HCT116 (cell line): ENCODE results near the gene SET. TPM values are rescaled to one million over a fixed set of nuclear protein-coding genes. Genes with fewer than 3 reads are reported as not detected.

Experiments used
- ATAC-seq: fragments of 200-7000 bp; cut with Tn5 transposase; 2 replicates; pipeline ENCODE4 v1.9.1; 2020; ENCODE audit warnings: mild to moderate bottlenecking, moderate library complexity
- BruUV-seq: library from RNA; stranded (reverse); fragments of 400-500 nt; replicated peaks from 2 replicates; lab custom pipeline; 2021; lab: Mats Ljungman, UMichigan
- CTCF ChIA-PET: fragments of 300-600 bp; sonication (Branson Sonifier 250); formaldehyde crosslinking; loops from one replicate; lab custom pipeline; 2021; ENCODE audit warnings: antibody characterized with exemption; lab: Charles Lee
- POLR2A ChIA-PET: fragments of 300-600, 350-600 bp; sonication (Branson Sonifier 250); formaldehyde crosslinking; loops from one replicate; lab custom pipeline; 2021; ENCODE audit warnings: antibody characterized with exemption; lab: Charles Lee
- RAD21 ChIA-PET, 2 experiments: fragments of 300-600 bp; sonication (Branson Sonifier 250); formaldehyde crosslinking; loops; one replicate each; lab custom pipeline; 2023; ENCODE audit warnings: low total read pairs in 2 of 2; ENCODE audit not compliant: uncharacterized antibody in 2 of 2, unreplicated experiment in 2 of 2, low non-redundant PET in 1 of 2; lab: Charles Lee
- DNase-seq: peaks from one replicate; pipeline ENCODE4 v3.0.0-alpha.2; 2010; ENCODE audit warnings: low read depth, low spot score
- H2AFZ ChIP-seq: fragments of 200-600 bp; shearing (Covaris generic), sonication (generic); 2 replicates; pipeline ENCODE4 v1.6.1; 2017; ENCODE audit warnings: low read depth, mixed run types, mixed read lengths, antibody characterized with exemption, low read length; ENCODE audit not compliant: poor library complexity, severe bottlenecking
- H3K27ac ChIP-seq: 2 replicates; pipeline ENCODE4 v1.5.1; 2012; ENCODE audit warnings: low read depth, low read length
- H3K27me3 ChIP-seq: fragments of 200-600 bp; sonication (generic); 2 replicates; pipeline ENCODE4 v1.6.1; 2016; ENCODE audit warnings: mixed run types, low read length, mixed read lengths; ENCODE audit not compliant: insufficient read depth
- H3K36me3 ChIP-seq, 2 experiments: fragments of 200-500 bp in 1 of 2; fragments of 200-600 bp in 1 of 2; sonication (Bioruptor generic) in 1 of 2; sonication (generic) in 1 of 2; 2 replicates each; pipeline versions ENCODE4 v1.5.1 to v1.6.1; 2014 to 2016; ENCODE audit warnings: low read length in 2 of 2, inconsistent platforms in 1 of 2, mixed read lengths in 1 of 2, mixed run types in 1 of 2; ENCODE audit not compliant: insufficient read depth in 2 of 2, control insufficient read depth in 1 of 2
- H3K4me1 ChIP-seq, 2 experiments: fragments of 200-600 bp in 1 of 2; sonication (generic) in 1 of 2; 2 replicates each; pipeline versions ENCODE4 v1.5.1 to v1.6.1; 2012 to 2017; ENCODE audit warnings: low read length in 2 of 2, inconsistent platforms in 1 of 2, mild to moderate bottlenecking in 1 of 2, mixed read lengths in 1 of 2, mixed run types in 1 of 2, moderate library complexity in 1 of 2; ENCODE audit not compliant: insufficient read depth in 2 of 2, control insufficient read depth in 1 of 2
- H3K4me2 ChIP-seq: fragments of 200-600 bp; sonication (generic); 2 replicates; pipeline ENCODE4 v1.6.1; 2017; ENCODE audit warnings: mixed run types, low read length, mixed read lengths
- H3K4me3 ChIP-seq, 2 experiments: fragments of 200-600 bp in 1 of 2; sonication (generic) in 1 of 2; replicated peaks in 1 of 2; 2 replicates each; pipeline ENCODE4 v1.5.1; 2011 to 2016; ENCODE audit warnings: low read length in 2 of 2, control low read depth in 1 of 2, low read depth in 1 of 2, mild to moderate bottlenecking in 1 of 2, mixed read lengths in 1 of 2, mixed run types in 1 of 2
- H3K79me2 ChIP-seq: fragments of 200-600 bp; sonication (generic); 2 replicates; pipeline ENCODE4 v1.6.1; 2017; ENCODE audit warnings: mild to moderate bottlenecking, mixed run types, low read length, moderate library complexity, mixed read lengths; ENCODE audit not compliant: insufficient read depth
- H3K9ac ChIP-seq: fragments of 200-600 bp; sonication (generic); 2 replicates; pipeline ENCODE4 v1.6.1; 2016; ENCODE audit warnings: low read length, mixed read lengths
- H3K9me2 ChIP-seq: fragments of 200-600 bp; sonication (generic), shearing (Covaris generic); 2 replicates; pipeline ENCODE4 v1.6.1; 2017; ENCODE audit warnings: mixed run types, mild to moderate bottlenecking, moderate library complexity; ENCODE audit not compliant: insufficient read depth
- H3K9me3 ChIP-seq, 2 experiments: fragments of 200-500 bp in 1 of 2; fragments of 200-600 bp in 1 of 2; sonication (Bioruptor generic) in 1 of 2; sonication (generic) in 1 of 2; 2 replicates each; pipeline ENCODE4 v1.6.1; 2014 to 2017; ENCODE audit warnings: low read length in 2 of 2, mixed read lengths in 2 of 2, inconsistent platforms in 1 of 2, low read depth in 1 of 2, mild to moderate bottlenecking in 1 of 2, mixed run types in 1 of 2, moderate library complexity in 1 of 2; ENCODE audit not compliant: control insufficient read depth in 1 of 2, insufficient read depth in 1 of 2
- H4K20me1 ChIP-seq: fragments of 200-600 bp; sonication (generic), shearing (Covaris generic); 2 replicates; pipeline ENCODE4 v1.6.1; 2017; ENCODE audit warnings: mixed run types, mild to moderate bottlenecking, moderate library complexity; ENCODE audit not compliant: insufficient read depth
- CEBPB ChIP-seq: IDR thresholded peaks from 2 replicates; pipeline ENCODE4 v1.6.1; 2012; ENCODE audit warnings: low read depth
- SIN3A ChIP-seq: IDR thresholded peaks from 2 replicates; pipeline ENCODE4 v1.6.1; 2012; ENCODE audit warnings: low read depth
- SP1 ChIP-seq: IDR thresholded peaks from 2 replicates; pipeline ENCODE4 v1.6.1; 2012; ENCODE audit warnings: low read depth
- ZNF274 ChIP-seq: fragments of 200-500 bp; sonication (Bioruptor generic); IDR thresholded peaks from 2 replicates; pipeline ENCODE4 v1.6.1; 2014; ENCODE audit warnings: mild to moderate bottlenecking, low read depth, low read length, inconsistent platforms
- intact Hi-C: fragments of 100-400 bp; cut with micrococcal nuclease; formaldehyde crosslinking; loops from 2 replicates; pipeline ENCODE4 v1.10.0; 2022
- total RNA-seq: library from RNA; stranded (reverse); gene quantifications from one replicate; pipeline ENCODE4 v1.2.1, GENCODE V29; 2021; ENCODE audit not compliant: unreplicated experiment
- TF ChIP-seq, protein P1 (sequence below): IDR thresholded peaks from 2 replicates; pipeline ENCODE4 v1.6.1; 2012
- TF ChIP-seq, protein P2 (sequence below): IDR thresholded peaks from 2 replicates; pipeline ENCODE4 v1.6.1; 2012; ENCODE audit warnings: low read depth
- TF ChIP-seq, protein P3 (sequence below): IDR thresholded peaks from 2 replicates; pipeline ENCODE4 v1.6.1; 2011; ENCODE audit warnings: mild to moderate bottlenecking, low read length, moderate library complexity; ENCODE audit not compliant: insufficient replicate concordance; ENCODE audit errors: extremely low read depth

The SET gene
- total RNA-seq, 1 experiment from 2014 or later: 595 TPM

DNA sequence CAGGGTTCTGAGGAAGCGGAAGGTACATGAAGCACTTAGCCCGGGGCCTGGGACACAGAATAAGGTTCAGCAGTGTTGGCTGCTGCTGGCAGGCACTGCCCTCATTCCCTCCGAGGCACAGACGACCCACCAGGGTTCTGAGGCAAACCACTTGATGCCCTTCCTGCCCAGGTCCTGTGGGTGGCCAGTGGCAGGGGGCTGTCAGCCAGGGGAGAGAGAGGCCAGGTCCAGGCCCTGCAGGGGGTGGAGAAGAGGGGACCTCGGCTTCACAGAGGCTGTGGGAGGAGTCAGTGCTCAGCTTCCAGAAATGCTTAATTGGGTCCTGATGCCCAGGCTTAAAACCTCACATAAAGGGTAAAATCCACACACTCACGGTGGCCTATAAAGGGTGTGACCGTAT is 39.3 kb downstream of the SET start:
- no TSS peak for BruUV-seq
- intact Hi-C loops: no loop called here
- DNase-seq: no peak
- Histone ChIP-seq H3K9me3 (no peaks in the 10 kb centered on the region), H3K9me2 (no peaks in the 10 kb centered on the region), H3K36me3 (no peaks in the 10 kb centered on the region), H3K4me2 (no peak overlapping the region), H3K79me2 (peaks cover 5% of the 10 kb centered on the region; the same call in 1 of the 2 replicates), H3K27me3 (no peaks in the 10 kb centered on the region), H3K9ac (no peak overlapping the region), H3K27ac (no peak overlapping the region), H4K20me1 (no peaks in the 10 kb centered on the region), H2AFZ (no peak overlapping the region), H3K4me1 (peaks cover 2 to 22% of the 10 kb centered on the region in 2 experiments; a peak in 2 of 4 replicates), H3K4me3 (no peak overlapping the region)
- TF ChIP-seq, protein P1, sequence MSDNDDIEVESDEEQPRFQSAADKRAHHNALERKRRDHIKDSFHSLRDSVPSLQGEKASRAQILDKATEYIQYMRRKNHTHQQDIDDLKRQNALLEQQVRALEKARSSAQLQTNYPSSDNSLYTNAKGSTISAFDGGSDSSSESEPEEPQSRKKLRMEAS: no peak
- TF ChIP-seq, protein P2, sequence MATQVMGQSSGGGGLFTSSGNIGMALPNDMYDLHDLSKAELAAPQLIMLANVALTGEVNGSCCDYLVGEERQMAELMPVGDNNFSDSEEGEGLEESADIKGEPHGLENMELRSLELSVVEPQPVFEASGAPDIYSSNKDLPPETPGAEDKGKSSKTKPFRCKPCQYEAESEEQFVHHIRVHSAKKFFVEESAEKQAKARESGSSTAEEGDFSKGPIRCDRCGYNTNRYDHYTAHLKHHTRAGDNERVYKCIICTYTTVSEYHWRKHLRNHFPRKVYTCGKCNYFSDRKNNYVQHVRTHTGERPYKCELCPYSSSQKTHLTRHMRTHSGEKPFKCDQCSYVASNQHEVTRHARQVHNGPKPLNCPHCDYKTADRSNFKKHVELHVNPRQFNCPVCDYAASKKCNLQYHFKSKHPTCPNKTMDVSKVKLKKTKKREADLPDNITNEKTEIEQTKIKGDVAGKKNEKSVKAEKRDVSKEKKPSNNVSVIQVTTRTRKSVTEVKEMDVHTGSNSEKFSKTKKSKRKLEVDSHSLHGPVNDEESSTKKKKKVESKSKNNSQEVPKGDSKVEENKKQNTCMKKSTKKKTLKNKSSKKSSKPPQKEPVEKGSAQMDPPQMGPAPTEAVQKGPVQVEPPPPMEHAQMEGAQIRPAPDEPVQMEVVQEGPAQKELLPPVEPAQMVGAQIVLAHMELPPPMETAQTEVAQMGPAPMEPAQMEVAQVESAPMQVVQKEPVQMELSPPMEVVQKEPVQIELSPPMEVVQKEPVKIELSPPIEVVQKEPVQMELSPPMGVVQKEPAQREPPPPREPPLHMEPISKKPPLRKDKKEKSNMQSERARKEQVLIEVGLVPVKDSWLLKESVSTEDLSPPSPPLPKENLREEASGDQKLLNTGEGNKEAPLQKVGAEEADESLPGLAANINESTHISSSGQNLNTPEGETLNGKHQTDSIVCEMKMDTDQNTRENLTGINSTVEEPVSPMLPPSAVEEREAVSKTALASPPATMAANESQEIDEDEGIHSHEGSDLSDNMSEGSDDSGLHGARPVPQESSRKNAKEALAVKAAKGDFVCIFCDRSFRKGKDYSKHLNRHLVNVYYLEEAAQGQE: no peak
- no peak for TF ChIP-seq CEBPB
- TF ChIP-seq SP1: no peak
- TF ChIP-seq, protein P3, sequence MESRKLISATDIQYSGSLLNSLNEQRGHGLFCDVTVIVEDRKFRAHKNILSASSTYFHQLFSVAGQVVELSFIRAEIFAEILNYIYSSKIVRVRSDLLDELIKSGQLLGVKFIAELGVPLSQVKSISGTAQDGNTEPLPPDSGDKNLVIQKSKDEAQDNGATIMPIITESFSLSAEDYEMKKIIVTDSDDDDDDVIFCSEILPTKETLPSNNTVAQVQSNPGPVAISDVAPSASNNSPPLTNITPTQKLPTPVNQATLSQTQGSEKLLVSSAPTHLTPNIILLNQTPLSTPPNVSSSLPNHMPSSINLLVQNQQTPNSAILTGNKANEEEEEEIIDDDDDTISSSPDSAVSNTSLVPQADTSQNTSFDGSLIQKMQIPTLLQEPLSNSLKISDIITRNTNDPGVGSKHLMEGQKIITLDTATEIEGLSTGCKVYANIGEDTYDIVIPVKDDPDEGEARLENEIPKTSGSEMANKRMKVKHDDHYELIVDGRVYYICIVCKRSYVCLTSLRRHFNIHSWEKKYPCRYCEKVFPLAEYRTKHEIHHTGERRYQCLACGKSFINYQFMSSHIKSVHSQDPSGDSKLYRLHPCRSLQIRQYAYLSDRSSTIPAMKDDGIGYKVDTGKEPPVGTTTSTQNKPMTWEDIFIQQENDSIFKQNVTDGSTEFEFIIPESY: no peak
- TF ChIP-seq ZNF274: no peak
- no peak for TF ChIP-seq SIN3A
- ChIA-PET POLR2A (no interaction called here), CTCF (no interaction called here), RAD21 (no interaction called here)
- ATAC-seq: no peak
